Muscle of back (tissue), 13 donors: Measurements from ENCODE around the gene SCUBE2. TPM values are rescaled to one million over a fixed set of nuclear protein-coding genes. Genes with fewer than 3 reads are reported as not detected.

Source experiments
- DNase-seq, 3 donors: peaks; one replicate each; pipeline versions ENCODE4 v3.0.0 to v3.0.0-alpha.2; 2013
- long read RNA-seq, 9 donors: transcript quantifications; one replicate each; lab custom pipeline, GENCODE V29; 2026
- polyA plus RNA-seq, 10 donors: library from polyadenylated mRNA; unstranded; fragments of 120-200 nt; gene quantifications; one replicate each; pipeline ENCODE4 v1.2.1, GENCODE V29; 2013; ENCODE audit not compliant: insufficient read length in 10 of 10

Gene SCUBE2
- polyA plus RNA-seq = 10 to 100 TPM; 17.0 to 50.3 (median 31.6) TPM
- long read RNA-seq, donor 1, full-length matches to known transcripts = 2 of 2 reads
- long read RNA-seq, donor 1, partial matches to known transcripts = 0 of 2 reads
- long read RNA-seq, donor 1, other reads (novel, unspliced or antisense) = 0 of 2 reads
- long read RNA-seq, donor 2, full-length matches to known transcripts = 2 of 2 reads
- long read RNA-seq, donor 2, partial matches to known transcripts = 0 of 2 reads
- long read RNA-seq, donor 2, other reads (novel, unspliced or antisense) = 0 of 2 reads
- long read RNA-seq, donor 3 = 0 reads
- long read RNA-seq, donor 4 = 0 reads
- long read RNA-seq, donor 5 = 0 reads
- long read RNA-seq, donor 6, partial matches to known transcripts = 5 of 6 reads
- long read RNA-seq, donor 6, other reads (novel, unspliced or antisense) = 0 of 6 reads
- long read RNA-seq, donor 7, partial matches to known transcripts = 0 of 2 reads
- long read RNA-seq, donor 7, other reads (novel, unspliced or antisense) = 0 of 2 reads
- long read RNA-seq, donor 8, full-length matches to known transcripts = 3 of 3 reads
- long read RNA-seq, donor 8, partial matches to known transcripts = 0 of 3 reads
- long read RNA-seq, donor 8, other reads (novel, unspliced or antisense) = 0 of 3 reads
- long read RNA-seq, donor 9 = 0 reads

DNA sequence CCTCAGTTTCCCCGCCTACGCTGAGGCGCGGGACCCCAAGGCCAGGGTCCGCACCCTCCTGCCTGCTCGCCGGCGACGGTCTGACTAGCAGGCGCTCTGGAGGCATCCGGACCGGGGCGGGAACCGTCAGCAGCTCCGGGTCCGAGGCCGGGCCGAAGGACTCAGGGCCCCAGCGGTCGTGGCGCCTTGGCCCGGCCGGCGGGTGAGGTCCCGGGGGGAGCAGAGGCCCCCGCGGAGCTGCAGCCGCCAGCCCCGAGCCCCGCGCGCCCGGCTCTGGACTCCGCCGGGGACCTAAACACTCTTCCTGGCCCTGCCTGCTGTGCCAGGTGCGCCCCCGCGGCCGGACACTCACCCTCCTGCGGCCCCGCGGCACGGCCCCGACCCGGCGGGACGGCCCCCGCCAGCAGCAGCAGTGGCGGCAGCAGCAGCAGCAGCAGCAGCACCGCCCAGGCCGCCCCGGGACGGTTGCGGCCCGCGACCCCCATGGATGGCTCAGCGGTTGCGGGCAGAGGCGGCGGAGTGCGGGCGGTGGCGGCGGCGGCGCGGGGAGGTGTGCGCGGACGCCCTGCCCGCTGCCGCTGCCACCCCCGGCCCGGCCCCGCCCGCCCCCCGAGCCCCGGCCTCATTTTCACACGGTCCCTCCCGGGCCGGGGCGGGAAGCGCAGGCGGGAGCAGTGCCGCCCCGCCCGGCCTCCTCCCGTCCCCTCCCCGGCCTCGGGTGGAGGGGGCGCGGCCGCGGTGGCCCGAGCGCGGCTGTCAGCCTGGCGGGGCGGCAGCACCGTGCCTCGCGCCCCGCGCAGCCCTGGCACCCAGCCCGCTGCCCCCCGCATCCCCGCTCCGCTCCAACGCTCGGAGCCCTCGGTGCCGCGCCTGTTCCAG is at the start of gene SCUBE2:
Gene SCUBE2, minus strand, starts transcription at position 556 of the 879 bp plus-strand sequence. Its CDS starts 71 bp downstream, at position 485.
- DNase-seq = peak in 1 of 3 donors; percentile 61

DNA sequence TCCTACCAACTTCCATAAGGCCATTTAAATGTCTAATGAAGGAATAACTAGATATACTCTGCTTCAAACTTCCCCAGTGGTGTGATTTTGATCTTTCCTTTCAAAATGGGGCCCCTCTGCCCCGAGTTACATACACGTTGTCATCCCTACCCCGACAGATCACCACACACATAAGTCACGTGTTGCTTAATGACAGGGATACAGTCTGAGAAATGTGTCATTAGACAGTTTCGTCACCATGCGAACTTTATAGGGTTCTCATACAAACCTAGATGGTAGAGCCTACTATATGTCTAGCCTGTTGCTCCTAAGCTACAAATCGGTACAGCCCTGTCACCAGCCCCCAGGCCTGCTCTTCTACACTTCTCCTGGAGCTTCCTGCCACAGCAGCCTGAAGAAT is 49.8 kb upstream of the SCUBE2 start:
- DNase-seq = no peak

DNA sequence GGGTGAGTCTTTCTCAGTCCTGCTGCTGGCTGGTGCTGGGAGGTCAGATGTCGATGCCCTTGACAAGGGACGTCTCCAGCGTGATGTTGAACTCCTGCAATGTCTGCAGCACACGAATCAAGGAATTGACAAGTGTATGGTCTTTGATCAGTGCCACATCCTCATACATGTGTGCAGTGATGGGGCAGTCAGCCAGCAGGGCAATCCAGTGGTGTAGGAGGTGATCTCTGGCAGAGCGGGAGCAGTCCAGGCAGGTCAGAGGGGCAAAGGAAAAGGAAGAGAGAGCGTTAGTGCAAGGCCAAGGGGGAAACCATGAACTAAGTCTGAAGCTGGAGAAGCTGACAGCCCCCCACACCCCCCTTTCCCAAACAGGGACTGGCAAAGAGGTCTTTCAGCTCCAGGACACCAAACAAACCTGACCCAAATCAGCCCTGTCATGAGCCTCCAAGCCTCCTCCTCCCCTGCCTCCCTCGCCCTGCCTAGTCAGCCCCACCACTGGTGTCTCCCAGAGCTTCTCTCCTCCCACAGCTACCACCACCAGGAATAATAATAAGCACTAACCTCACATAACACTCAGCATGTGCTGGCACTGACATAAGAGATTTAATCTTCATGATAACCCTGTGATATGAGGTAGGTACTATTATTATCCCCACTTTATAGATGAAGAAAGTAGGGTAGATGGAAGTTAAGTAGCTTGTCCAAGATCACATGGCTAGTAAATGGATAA is 48.4 kb upstream of the SCUBE2 start:
- no peak for DNase-seq

DNA sequence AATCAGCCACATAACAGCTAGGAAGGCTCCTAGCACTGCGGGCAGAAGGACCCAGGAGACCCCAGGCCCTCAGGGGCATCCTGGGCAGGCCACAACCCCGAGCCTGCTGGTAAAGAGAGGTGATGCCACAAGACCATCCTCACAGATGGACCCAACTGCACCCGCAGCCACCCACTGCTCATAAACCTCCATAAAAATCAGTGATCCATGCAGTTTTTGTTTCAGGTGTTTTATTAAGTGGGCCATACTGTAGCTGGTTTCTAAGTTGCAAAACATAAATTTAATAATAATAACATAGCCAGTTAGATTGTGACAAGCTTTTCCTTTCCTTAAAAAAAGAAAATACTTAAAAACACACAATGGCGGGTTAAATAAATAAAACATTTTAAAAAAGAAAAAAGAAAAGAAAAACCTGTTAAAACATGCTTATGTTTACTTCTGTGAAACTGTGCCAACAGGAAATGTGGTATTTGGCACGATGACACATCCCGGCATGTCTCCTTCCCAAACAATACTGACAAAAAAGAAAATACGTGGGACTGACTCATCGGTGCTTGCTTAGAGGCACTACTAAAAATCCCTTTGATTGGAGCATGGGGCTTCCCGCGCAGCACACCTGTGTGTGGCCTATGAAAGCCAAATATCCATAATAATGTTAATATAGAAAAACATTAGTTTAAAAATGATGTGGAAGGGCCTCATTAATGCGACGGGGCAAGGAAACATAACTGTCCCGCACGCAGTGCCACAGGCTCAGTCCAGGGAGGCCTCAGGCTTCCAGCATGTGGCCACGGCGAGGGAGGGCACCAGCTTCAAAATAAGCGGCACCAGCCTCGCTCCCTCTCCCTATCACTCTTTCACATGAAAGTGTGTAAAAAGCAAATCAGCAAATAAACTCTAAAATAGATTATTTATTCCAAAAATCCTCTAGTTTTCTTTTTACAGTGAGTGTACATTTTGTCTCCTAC is 47.5 kb upstream of the SCUBE2 start:
- DNase-seq = peak in 1 of 3 donors; percentile 39

DNA sequence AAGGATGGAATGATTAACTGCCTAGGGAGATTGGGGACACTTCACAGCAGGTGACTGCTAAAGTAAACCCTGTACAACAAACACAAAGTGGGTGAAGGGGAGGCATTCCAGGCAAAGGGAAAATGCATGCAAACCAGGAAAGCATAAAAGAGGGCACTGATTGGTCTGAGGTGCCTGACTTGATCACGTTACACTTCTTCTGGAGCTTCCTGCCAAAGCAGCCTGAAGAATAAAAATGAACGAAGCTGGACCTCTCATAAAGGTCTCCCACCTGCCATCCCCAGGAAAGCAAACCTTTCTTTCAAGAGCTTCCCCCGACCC is 46.7 kb upstream of the SCUBE2 start:
- no peak for DNase-seq

DNA sequence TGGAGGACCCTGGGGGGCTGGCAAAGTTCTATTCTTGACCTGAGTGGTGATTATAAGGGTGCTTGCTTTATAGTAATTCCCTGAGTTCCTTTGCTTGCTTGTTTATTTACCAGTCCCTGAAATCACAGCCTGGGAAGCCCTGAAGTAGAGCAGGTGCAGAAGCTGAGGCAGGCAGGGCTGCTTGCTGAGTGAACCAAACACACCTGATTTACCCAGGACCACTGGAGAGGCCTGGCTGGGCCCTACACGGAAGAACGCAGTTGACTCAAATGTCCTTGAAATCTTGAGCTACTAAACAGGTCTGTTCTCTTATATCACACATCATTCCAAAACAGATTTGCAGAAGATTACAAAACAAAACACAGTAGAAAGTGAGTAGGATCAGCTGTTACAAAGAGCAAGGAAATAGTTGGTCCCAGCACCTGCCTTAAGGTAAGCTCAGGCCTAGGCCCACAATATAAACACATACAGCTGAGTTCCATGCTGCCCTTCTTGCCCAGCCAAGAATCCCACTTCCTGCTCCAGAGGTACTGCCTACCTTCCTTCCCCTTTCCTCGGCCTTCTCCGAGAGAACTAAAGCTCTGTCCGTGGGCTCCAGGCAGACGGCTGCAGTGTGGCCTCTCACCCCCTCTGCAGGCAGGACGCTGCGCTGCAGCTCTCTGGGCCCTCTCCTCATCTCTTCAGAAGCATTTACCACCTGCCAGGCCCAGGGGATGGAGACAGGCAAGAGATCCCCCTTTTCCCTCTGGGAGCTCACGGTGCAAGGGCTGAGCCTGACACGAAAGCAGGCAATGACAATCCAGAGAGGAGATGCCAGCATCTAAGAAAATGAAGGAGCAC is 46.1 kb upstream of the SCUBE2 start:
- DNase-seq = peak; percentile 51 to 85 (median 79)

DNA sequence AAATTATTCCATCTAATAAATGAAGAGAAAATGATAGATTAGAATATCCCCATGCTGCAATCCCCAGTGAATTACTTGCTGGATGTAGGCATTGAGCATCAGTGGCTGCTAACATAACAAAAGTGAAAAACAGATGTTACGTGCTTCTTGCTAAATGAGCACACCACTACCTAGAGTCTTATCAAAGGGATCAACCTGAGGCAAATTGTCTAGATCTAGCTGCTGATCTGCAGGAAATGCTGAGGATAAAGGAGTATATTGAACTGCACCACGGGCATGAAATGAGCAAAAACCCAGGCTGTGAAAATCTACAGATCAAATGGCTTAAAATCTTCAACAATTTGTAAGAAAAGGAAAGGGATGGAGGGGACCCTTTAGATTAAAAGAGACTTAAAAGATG is 45.3 kb upstream of the SCUBE2 start:
- no peak for DNase-seq

DNA sequence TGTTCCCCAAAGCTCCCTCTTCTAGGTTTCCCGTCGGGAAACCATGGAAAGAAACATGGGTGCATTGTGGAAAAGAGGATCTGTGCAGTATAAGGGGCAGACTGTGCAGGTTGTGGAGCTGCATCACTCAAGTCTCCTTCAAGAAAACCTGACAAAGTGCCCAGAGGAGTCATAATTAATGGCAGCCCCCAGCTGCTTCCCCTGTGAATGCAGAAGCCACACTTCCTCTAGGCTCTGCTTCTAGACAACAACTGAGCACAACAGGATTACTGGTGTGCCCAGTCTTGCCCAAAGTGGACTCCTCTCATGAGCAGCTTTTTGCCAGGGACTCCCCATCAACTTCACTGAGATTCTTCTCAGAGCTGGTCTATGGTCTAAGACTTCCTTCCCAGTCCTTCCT is 42.6 kb upstream of the SCUBE2 start:
- no peak for DNase-seq

DNA sequence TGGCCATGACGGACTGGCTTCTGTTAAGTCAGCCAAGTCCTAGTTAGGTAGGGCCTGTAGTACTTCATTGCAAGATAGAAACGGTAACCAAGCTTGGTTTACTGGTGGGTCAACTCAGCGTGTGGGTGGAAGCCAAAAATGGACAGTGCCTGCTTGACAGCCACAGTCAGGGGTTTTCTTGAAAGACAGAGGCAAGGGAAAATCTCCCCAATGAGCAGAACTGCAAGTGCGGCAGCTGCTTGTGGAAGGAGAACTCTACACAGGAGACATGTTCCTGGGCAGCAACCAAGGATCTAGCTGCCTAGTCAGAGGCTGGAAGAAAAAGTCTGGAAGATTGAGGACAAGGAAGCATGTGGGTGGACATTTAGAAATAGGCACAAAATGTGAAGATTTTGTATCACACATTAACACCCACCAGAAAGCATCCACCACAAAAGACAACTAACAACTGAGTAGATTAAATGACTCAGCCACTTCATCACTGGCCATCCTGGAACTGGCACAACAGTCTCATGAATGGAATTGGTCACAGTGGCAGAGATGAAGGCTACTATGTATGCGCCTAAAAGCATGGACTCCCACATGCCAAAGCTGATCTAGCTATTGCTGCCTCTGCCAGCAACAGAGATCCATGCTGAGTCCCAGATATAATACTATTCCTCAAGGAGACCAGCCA is 40.9 kb upstream of the SCUBE2 start:
- no peak for DNase-seq

DNA sequence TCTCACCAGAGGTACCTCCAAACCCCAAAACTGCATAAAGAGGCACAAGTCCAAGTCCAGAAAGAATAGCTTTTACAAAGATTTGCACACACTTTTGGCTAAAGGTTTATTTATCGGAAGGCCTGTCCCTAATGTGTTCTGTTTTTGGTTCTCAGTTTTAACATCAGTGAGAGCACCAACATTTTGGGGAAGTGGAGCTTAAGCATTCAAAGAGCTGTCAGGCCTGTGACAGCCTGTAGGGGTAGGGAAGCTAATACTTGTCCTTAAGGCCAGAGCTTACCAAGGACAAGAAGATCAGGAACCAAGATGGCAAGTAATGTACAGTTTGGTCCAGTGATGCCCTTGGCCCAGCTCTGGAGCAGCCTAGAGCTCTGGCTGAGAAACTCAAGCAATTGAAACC is 38.9 kb upstream of the SCUBE2 start:
- no peak for DNase-seq

DNA sequence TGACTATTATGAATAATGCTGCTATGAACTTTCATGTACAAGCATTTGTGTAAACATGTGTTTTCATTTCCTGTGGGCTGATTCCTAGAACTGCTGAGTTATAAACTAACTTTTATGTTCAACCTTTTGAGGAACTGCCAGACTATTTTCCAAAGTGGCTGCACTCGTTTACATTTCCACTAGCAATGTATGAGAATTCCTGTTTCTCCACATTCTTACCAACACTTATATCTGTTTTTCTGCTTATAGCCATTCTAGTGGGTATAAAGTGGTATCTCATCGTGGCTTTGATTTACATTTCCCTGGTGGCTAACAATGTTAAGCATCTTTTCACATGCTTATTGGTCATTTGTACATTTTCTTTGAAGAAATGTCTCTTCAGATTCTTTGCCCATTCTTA is 35.2 kb upstream of the SCUBE2 start:
- no peak for DNase-seq

DNA sequence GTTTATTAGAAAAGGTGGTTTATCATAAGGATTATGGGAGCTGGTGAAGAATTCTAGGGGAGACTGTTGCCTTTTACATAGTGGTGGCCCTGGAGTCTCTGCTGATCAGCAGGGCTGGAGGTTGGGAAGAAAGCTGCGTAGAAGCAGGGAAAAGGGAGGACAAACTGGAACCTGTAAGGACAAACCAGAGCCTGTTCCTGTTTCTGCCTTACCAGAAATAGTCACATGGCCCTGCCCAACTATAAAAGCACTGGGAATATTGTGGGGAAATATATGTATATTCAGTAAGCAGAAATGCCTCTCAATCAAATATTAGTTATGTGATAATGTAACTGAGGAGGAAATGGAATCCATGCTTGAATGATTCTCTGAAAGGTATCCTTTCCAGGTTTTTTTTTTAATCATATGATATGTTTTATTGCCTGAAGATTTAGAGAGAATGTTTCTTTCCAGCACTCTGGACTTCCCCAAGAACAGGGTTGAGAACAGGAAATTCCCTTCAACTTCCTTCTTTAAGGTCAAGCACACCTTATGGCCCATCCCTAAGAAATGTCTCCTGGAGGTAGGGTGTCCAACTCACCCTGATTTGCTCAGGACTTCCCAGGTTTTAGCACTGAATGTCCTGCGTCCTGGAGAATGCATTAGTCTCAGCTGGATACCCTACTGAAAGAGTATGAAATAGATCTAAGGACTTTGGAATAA is 33.9 kb upstream of the SCUBE2 start:
- no peak for DNase-seq

DNA sequence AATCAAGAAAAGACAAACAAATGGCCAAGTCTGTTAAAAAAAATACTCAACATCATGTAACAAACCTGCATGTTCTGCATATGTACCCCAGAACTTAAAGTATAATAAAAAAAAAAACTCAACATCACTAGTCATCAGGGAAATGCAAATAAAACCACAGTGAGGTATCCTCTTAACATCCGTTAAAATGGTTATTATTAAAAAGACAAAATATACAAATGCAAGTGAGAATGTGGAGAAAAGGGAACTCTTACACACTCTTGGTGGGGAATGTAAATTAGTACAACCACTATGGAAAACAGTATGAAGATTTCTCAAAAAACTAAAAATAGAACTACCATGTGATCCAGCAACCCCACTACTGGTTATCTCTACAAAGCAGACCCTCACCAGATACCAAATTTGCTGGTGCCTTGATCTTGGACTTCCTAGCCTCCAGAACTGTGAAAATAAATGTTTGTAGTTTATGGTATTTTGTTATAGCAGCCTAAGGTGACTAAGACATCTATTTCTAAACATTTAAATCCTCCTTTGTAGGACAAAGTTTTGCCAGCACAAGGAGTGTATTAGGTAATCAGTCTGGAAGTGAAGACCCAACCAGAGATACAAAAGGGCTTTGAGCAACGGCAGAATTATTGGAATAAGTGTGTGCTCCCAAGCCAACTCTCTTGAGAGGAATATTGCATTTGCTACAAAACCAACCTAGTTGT is 32.4 kb upstream of the SCUBE2 start:
- DNase-seq = no peak

DNA sequence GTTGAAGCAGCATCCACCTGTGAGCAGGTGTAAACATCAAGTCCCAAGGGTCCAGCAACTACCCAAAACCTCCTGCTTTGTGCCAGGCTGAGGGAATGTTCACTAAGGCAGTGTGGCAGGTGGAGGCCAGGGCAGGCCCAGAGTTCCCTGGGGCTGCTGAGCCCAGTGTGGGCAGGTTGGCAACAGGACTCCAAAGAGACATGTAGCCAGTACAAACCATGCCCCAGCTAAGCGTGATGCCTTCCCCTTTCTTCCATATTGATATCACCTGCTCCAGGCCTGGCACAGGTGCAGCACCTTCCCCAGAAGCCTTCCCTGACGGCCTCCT is 30.0 kb upstream of the SCUBE2 start:
- DNase-seq = no peak

DNA sequence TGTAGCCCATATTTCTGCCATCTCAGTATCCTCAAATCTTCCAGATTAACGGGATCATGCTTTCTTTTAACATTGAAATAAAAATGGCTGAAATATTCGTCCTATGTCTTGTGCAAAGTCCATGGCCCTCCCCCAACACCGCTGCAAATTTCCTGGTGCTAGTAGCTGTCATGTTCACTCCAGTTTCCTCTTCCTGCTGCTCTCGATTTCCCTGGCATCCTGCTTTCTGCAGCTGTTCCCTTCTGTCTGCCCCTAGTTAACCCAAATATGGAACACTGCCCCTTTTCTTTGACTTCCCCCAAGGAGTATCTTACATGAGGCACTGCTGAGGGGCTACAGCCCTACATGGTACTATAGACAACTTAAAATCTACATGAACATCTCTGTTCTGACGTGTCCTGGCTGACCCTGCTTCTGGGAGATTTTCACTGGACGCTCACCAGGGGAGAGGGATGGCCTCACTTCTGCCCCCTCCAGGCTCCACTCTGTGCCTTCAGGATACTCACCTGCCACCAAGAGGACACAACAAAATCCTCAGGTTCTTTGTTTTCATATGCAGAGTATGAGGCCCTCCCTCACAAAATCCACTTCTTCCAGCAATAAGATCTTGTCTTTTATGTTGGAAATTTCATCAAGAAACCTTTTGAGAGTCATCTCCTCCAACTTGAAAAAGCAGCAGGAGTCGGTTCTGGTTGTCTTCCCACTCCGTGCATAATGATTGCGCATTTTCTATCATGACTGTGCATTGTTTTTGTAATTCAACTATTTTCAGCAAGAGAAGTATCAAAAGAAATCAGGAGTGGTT is 29.5 kb upstream of the SCUBE2 start:
- DNase-seq = peak in 1 of 3 donors; percentile 36

DNA sequence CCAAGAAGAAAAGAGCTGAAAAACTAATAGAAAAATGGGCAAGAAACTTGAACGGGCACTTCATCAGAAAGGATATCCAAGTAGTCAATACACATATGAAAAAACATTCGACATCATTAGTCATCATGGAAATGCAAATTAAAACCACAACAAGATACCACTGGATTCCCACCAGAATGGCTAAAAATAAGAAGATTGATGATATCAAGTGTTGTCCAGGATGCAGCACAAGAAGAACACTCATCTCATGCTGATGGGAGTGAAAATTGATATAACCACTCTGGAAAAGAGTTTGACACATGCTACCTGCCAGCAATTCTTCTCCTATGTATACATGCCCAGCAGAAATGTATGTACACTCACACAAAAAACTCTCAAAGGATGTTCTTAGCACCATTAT is 26.9 kb upstream of the SCUBE2 start:
- DNase-seq = no peak

DNA sequence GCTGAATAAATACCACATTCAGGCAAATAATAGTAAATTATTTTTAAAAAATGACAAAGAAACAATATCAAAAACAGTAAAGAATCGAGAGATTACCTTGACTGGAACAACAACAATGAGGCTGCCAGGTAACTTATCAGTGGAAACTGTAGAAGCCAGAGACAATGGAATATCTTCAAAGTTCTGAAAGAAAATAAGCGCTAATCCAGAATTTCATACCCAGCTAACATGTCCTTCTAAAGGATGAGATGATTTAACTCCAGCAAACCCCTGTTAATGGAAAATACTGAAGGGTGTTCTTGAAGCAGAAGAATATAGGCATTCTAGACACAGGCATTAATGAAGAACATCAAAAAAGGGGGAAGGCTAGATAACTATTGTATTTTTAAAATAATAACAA is 20.7 kb upstream of the SCUBE2 start:
- DNase-seq = no peak
